Cerebellar cortex (tissue), 1 donor: Measurements from ENCODE around the gene ARMC3.
"Not testable (repeated sequence)": the region's sequence is repeated elsewhere in the genome, so short reads cannot be mapped to it uniquely, and the experiment has no call there.

ENCODE experiments used
- DNase-seq: peaks from one replicate; pipeline ENCODE4 v3.0.0-alpha.2; 2015; ENCODE audit warnings: low spot score

The ARMC3 gene

DNA sequence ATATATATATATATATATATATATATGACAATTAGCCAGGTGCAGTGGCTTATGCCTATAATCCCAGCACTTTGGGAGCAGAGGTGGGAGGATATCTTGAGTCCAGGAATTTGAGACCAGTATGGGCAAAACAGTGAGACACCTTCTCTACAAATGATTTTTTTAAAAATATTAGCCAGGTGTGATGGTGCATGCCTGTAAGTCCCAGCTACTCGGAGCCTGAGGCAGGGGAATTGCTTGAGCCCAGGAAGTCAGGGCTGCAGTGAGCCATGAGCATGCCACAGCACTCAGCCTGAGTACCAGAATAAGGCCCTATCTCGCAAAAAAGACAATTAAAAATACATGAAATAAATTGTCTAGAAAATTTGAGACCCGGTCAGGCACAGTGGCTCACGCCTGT is 120.3 kb downstream of the ARMC3 start:
- DNase-seq = no peak

GRCh38 chr10:23051278-23051677 is 123.4 kb downstream of the ARMC3 start:
- no peak for DNase-seq

- no peak for DNase-seq
These were observed 124.0 kb downstream of the ARMC3 start for GRCh38 chr10:23051855-23052331.

GRCh38 chr10:23053036-23053435 is 125.2 kb downstream of the ARMC3 start:
- no peak for DNase-seq

DNA sequence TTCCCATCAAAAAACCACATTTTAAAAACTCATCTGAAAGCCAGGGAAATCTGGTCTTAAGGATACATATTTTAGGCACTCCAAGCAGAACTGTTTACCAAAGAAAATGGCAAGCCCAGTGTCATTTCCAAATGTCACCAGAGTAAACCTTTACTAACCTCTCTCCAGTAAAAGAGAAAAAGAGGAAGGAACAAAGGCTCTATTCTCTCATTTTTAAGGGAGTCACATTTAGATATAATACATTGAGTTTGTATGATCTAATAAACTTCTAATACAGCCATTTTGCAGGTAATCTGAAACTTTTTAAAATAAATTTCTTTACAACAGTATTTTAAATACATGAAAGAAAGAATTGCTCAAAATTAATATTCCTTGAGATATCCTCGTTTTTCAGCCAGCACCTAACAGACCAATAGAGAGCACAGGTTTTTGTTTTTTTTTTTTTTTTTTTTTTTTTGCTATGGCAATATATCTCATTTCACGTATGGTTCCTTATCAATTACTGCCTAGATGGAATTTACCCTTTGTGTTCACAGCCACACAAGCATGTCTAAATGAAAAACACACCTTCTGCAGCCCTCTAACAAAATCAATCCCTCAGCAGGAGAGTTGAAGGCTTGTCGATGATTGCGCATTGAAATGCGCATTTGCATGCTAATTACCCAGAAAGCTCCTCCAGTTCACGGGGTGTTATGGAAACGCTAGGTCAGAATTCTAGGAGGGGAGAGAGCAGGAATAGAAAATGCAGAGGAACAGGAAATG is 127.8 kb downstream of the ARMC3 start:
- DNase-seq = no peak

- no peak for DNase-seq
These were observed 128.3 kb downstream of the ARMC3 start for GRCh38 chr10:23056186-23056579.

DNA sequence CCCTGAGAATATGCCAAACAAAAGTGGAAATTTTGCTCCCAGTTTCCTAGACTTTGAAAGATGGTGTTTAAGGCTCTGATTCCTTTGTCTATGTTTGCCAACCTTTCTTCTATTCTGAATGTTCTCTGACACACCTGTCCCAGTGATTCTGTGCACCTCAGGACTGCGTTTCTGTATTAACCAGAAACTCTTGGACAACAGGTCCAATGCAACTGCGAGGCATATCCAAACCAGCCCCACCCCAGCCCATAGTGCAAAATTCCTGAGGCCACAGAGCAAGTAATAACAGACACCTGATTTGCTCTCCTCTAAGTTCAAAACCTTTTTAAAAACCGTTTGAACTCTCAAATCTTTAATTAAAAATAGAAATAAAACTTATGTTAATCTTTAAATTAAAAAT is 130.5 kb downstream of the ARMC3 start:
- DNase-seq = no peak

- DNase-seq = no peak
These were observed 133.1 kb downstream of the ARMC3 start for GRCh38 chr10:23060918-23061317.

GRCh38 chr10:23063045-23063972 is 135.5 kb downstream of the ARMC3 start:
- no peak for DNase-seq

DNA sequence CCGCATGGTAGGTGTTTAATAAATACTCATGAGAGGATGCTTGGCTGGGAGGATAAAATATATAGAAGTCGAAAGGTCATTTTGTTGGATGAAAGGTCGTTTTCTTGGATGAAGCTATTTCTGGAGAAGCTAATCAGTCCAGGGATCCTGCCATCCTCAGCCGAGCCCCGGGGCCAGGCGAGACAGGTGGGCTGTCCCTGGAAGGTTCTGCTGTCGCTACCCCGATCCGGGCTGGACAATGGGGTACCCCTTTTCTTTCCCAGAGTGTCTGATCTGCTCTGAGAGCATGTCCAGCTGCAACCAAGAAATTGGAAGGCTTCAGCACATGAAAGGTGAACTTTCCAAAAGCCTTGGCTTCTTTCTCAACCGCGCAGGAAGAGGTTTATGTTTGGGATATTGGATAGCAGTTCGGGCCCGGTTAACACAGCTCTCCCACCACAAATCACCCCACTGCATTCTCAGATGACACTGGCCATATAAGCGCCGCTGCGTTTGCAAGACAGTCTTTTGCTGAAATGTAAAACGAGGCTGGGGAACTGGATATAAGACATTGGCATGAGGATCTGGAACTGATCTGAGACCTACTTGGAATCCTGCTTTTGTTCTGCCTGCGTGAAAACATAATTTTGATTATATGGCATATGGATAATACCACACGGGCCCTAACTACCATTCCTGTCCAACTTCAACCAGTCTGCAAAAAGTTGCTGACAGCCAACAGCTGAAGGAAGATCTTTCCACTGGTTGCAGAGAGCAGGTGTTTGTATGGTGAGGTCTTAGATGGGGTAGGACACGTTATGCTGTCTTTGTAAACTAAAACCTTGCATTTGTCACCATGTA is 136.3 kb downstream of the ARMC3 start:
- DNase-seq = no peak

GRCh38 chr10:23064813-23065114 is 136.9 kb downstream of the ARMC3 start:
- not testable (repeated sequence) for DNase-seq

- peak; percentile 28 for DNase-seq
These were observed 137.5 kb downstream of the ARMC3 start for GRCh38 chr10:23065181-23065948.

DNA sequence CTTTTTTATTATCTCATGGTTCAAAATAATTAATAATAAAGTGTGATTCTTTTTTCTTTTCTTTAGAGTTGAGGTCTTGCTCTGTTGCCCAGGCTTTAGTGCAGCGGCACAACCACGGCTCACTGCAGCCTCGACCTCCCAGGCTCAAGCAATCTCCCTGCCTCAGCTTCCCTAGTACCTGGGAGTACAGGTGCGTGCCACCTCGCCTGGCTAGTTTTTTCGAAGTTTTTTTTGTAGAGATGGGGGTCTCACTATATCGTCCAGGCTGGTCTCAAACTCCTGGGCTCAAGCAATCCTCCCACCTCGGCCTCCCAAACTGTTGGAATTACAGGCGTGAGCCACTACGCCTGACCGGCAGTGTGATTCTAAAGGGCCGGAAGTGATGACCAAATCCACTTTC is 139.5 kb downstream of the ARMC3 start:
- no peak for DNase-seq

GRCh38 chr10:23067939-23068775 is 140.3 kb downstream of the ARMC3 start:
- peak; percentile 83 for DNase-seq

DNA sequence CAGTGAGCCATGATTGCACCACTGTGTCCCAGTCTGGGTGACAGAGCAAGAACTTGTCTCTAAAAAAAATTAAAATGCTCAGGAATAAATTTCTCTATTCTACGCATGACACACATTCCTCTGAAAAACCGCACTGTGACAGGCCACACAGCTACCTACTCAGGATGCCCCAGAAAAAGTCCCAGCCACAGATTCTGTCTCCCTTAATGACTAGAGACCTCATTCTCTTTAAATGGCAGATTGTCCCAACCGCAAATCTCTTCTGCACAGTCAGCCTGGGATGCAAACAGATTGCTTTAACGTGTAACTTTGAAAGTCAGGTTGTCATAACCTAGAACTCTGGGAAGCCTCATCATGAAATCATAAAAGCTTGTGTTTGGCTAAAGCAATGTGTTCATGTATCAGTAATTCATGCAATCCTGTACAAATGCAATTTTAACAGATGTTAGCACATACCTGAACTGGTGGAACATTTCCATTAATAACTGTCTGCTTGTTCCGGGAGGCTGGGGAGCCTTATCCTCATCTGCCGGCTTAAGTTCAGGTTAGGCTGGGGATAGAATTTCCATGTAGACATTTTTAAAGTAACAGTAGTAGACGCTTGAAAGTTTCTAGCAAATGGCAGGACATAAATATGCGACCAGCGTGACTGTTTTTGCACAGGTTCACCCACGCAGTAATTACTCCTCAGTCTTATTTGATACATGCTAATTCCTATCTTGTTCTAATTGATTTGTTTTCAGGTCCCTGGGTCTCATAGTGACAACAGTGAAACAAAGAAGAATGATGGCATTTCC is 141.4 kb downstream of the ARMC3 start:
- DNase-seq = no peak

- not testable (repeated sequence) for DNase-seq
These were observed 142.4 kb downstream of the ARMC3 start for GRCh38 chr10:23070092-23070912.

- DNase-seq = no peak
These were observed 143.0 kb downstream of the ARMC3 start for GRCh38 chr10:23070913-23071218.

DNA sequence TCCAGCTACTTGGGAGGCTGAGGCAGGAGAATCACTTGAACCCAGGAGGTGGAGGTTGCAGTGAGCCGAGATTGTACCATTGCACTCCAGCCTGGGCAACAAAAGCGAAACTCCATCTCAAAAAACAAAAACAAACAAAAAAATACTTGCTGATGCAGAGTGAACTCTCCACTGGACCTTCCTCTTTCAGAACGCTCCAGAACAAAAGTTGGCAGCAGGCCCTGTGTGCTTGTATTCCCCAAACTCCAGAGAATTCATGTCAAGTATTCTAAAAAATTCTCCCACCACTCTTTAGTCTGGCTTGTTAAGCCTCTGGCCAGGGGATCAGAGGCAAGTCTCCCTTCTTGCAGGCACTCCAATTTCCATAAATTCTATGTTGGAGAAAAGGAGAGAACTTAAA is 144.7 kb downstream of the ARMC3 start:
- DNase-seq = not testable (repeated sequence)

- DNase-seq = no peak
These were observed 145.7 kb downstream of the ARMC3 start for GRCh38 chr10:23073527-23073926.
